Mammary epithelial cell (primary cell): ENCODE measurements around the gene CCDC85B.

Experiments
- EZH2 ChIP-seq: IDR thresholded peaks from 2 replicates; pipeline ENCODE4 v1.6.1; 2012; ENCODE audit warnings: low read length, inconsistent platforms, borderline replicate concordance
- TF ChIP-seq, protein P1 (sequence below), 2 donors: IDR thresholded peaks in 1 of 2; conservative IDR thresholded peaks in 1 of 2; 2 replicates each; pipeline ENCODE4 v1.5.1; 2011 to 2012; ENCODE audit warnings: inconsistent platforms in 2 of 2, low read length in 2 of 2, mild to moderate bottlenecking in 2 of 2, control low read depth in 1 of 2, low read depth in 1 of 2; ENCODE audit not compliant: insufficient read depth in 1 of 2; ENCODE audit errors: extremely low read depth in 1 of 2

DNA sequence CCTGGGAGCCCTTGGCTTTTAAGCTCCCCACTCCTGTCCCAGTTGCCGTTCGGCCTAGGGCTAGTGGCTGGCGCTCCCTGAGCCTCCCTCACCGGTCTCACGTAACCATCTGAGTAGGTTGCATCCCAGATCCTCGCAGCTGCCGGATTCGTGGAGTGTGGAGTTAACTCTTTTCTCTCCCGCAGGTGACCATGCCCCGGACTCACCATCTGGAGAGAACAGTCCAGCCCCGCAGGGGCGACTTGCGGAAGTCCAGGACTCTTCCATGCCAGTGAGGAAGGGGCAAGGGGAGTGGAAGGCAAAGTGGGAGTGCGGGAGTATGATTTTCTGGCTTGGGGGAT, 29.3 kb upstream of the CCDC85B start:
- TF ChIP-seq, protein P1, sequence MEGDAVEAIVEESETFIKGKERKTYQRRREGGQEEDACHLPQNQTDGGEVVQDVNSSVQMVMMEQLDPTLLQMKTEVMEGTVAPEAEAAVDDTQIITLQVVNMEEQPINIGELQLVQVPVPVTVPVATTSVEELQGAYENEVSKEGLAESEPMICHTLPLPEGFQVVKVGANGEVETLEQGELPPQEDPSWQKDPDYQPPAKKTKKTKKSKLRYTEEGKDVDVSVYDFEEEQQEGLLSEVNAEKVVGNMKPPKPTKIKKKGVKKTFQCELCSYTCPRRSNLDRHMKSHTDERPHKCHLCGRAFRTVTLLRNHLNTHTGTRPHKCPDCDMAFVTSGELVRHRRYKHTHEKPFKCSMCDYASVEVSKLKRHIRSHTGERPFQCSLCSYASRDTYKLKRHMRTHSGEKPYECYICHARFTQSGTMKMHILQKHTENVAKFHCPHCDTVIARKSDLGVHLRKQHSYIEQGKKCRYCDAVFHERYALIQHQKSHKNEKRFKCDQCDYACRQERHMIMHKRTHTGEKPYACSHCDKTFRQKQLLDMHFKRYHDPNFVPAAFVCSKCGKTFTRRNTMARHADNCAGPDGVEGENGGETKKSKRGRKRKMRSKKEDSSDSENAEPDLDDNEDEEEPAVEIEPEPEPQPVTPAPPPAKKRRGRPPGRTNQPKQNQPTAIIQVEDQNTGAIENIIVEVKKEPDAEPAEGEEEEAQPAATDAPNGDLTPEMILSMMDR (conservative IDR thresholded peaks at IDR 0.05 in 1 of 2, IDR thresholded peaks at IDR 0.05 in 1 of 2; ENCODE audit: extremely low read depth in 1 of 2, insufficient read depth in 1 of 2, low read depth in 1 of 2, low read length in 2 of 2) = no peak
- no peak for TF ChIP-seq EZH2
